Tracheal epithelial cell (primary cell): Measurements from ENCODE around the gene NUP93. TPM values are rescaled to one million over a fixed set of nuclear protein-coding genes. Genes with fewer than 3 reads are reported as not detected.

Experiments used
- total RNA-seq: library from RNA; depleted of rRNA; stranded (reverse); fragments of >200 nt; gene quantifications from 2 replicates; pipeline ENCODE4 v1.2.1, GENCODE V29; 2014

NUP93 gene
- 43.9 and 70.8 TPM in 2 replicates for total RNA-seq

GRCh38 chr16:56729735-56730662 lies at the start of gene NUP93:
Gene NUP93 (plus strand): TSS chr16:56730129. CDS start chr16:56748248, 18,119 bp downstream.

GRCh38 chr16:56681939-56682702 lies 47.8 kb upstream of the NUP93 start, which contains the start of gene MT1X:
Gene MT1X (plus strand): TSS chr16:56682470. CDS start chr16:56682541, 71 bp downstream.

GRCh38 chr16:56864960-56865359 lies 135.0 kb downstream of the NUP93 start, which contains the start of gene SLC12A3:
Gene SLC12A3 (plus strand): TSS chr16:56865207. CDS start chr16:56865236, 29 bp downstream.

Other genes with a start within 250 kb of the NUP93 start
- 23.9 and 52.1 TPM in 2 replicates for gene BBS2, start 210.1 kb upstream of the NUP93 start, total RNA-seq
- not detected in 2 replicates for gene MT4, start 165.1 kb upstream of the NUP93 start, total RNA-seq
- not detected in 2 replicates for gene MT3, start 140.6 kb upstream of the NUP93 start, total RNA-seq
- gene MT2A, start 121.5 kb upstream of the NUP93 start, total RNA-seq = 173 and 340 TPM in 2 replicates
- 388 and 673 TPM in 2 replicates for gene MT1E, start 104.3 kb upstream of the NUP93 start, total RNA-seq
- 0.43 and 12.5 TPM in 2 replicates for gene MT1M, start 97.5 kb upstream of the NUP93 start, total RNA-seq
- gene MT1A, start 91.5 kb upstream of the NUP93 start, total RNA-seq = not detected in 2 replicates
- gene MT1B, start 78.2 kb upstream of the NUP93 start, total RNA-seq = not detected in 2 replicates
- 3.8 and 14.5 TPM in 2 replicates for gene MT1F, start 72.2 kb upstream of the NUP93 start, total RNA-seq
- gene MT1G, start 62.1 kb upstream of the NUP93 start, total RNA-seq = 4.1 TPM in 1 of 2 replicates, not detected in the other
- gene MT1H, start 60.3 kb upstream of the NUP93 start, total RNA-seq = not detected in 2 replicates
- 1,179 and 3,595 TPM in 2 replicates for gene MT1X, start 47.7 kb upstream of the NUP93 start, total RNA-seq
- gene SLC12A3, start 135.1 kb downstream of the NUP93 start, total RNA-seq = 0.96 TPM in 1 of 2 replicates, not detected in the other
- 55.4 and 130 TPM in 2 replicates for gene HERPUD1, start 202.0 kb downstream of the NUP93 start, total RNA-seq
- gene CETP, start 231.8 kb downstream of the NUP93 start, total RNA-seq = not detected in 2 replicates